Posterior vena cava (tissue), 2 donors: Measurements from ENCODE around the gene LDB2. TPM values are rescaled to one million over a fixed set of nuclear protein-coding genes. Genes with fewer than 3 reads are reported as not detected.
"Not testable (repeated sequence)": the region's sequence is repeated elsewhere in the genome, so short reads cannot be mapped to it uniquely, and the experiment has no call there.

ENCODE experiments used
- DNase-seq: peaks from one replicate; pipeline ENCODE4 v3.0.0-alpha.2; 2020; ENCODE audit warnings: low spot score
- intact Hi-C, 2 donors: fragments of 100-400 bp; cut with DNase I; formaldehyde crosslinking; loops; one replicate each; pipeline versions ENCODE4 v1.14.1 to v1.14.2; 2022 to 2023
- long read RNA-seq, 2 donors: library from polyadenylated mRNA; unstranded; transcript quantifications; one replicate each; pipeline ENCODE4 v2.0.0, GENCODE V29; 2020 to 2021
- total RNA-seq, 2 donors: library from RNA; stranded (reverse); fragmentation: NEBNext Ultra II Directional; extraction: Animal tissue kit (Norgen Biotek cat#: 25700); gene quantifications; one replicate each; pipeline ENCODE4 v1.2.1, GENCODE V29; 2021
- donor health status: DM: yes; HTN: yes; CAD: no.
- donor health status: DM: yes; HTN: yes; CAD: no.

Gene LDB2
- total RNA-seq: 10 to 100 TPM; 50.5 to 52.3 TPM
- long read RNA-seq, donor 1, partial matches to known transcripts: 1 of 23 reads
- long read RNA-seq, donor 1, other reads (novel, unspliced or antisense): 20 of 23 reads
- long read RNA-seq, donor 2, transcript LDB2-201 (8 exons, 2,548 nt): major isoform, 11 of 57 reads
- long read RNA-seq, donor 2, transcript LDB2-202 (9 exons, 2,476 nt): minor isoform, 7 of 57 reads
- long read RNA-seq, donor 2, partial matches to known transcripts: 5 of 57 reads
- long read RNA-seq, donor 2, other reads (novel, unspliced or antisense): 31 of 57 reads

DNA sequence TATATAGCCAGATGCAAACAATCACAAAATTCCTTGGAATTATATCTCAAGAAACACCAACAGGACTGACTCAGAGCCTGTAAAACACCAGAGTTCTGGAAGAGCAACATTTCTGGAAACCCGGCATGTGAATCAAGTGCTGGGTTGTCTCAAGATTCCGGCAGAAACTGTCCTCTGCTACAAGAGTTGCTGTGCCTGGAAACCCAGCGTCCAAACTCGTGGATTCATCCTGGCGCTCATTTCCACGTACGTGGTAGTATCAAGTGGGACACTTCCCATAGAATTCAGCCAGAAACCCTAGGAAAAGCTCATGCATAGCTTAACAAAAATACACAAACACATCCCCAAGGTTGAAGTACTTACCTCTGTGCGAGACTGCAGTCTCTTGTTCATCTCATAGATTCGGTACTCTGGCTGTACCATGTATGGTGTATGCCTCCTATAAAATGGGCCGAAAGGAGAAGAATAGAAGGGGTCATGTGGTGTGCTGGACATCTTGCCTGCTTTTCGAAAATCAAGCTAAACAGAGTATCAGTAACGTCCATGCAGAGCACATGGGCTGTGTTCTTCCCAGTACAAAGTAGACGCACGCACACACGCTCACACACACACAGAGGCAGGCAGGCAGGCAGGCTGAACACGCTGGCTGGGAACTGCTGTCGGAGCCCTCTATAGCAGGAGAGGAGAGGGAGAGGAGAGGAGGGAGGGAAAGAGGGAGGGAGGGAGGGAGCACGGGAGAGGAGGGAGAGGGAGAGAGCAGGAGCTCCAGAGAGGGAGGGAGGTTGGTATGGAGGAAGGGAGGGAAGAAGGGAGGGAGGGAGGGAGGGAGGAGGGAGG, at the start of gene LDB2:
LDB2 (minus strand) TSS at position 655 of the 837 bp plus-strand sequence.
- intact Hi-C loops: no loop called here
- peak; percentile 84 for DNase-seq

DNA sequence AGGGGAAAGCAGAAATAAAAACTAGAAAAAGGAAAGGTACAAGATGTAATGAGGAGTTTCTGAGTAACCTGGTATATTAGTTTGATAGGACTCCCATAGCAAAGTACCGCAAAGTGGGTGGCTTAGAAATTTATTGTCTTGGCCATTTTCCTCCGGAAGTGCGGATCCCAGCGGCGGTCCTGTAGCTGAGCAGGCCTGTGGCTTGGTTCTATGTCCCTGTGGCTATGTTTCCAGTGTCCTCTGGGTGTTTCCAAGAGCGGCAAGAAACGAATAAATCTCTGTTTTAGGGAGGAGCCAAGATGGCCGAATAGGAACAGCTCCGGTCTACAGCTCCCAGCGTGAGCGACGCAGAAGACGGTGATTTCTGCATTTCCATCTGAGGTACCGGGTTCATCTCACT, 44.0 kb upstream of the LDB2 start:
- no peak for DNase-seq
- intact Hi-C loops: no loop called here

DNA sequence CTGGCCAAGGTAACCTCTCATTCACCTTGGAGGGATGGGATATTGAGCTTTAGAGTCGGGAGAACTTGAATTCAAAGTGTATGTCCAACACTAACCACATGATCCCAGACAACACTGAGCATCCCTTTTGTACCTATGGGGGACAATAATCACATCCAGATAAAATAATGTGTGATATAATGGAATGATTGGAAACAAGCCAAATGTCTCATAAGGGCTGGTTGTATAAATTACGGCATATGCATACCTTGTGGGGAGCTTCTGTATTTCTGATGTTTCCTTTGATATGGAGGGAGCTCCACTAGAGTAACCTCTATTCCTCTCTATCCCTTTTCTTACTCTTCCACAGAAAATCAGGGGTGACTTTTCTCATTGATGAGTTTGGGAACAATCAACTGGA, 40.7 kb upstream of the LDB2 start:
- no peak for DNase-seq
- intact Hi-C loops: no loop called here

DNA sequence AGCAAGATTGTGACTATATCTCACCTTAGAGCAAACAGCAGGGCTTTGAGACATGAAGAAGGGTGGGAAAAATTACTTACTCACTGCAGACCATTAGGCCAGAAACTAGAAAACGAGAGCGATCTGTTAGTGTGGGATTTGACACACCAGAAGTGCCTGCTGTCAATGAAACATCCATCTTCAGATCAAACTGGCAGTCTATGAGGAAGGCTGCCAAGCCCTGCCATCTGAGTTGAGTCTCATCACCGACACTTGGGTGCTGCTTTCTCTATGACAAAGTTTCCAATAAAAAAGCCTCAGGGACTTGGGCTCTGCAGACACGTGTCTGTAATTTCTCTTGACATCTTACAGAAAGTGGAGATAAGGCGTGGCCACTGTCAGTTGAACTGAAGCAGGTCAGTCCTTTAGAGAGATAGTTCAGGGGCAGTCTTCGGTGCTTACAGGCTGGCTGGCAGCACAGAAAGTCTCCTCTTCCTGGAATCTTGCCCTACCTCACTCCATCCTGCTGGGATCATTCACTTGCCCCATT, 40.1 kb upstream of the LDB2 start:
- intact Hi-C loops: no loop called here
- DNase-seq: no peak

DNA sequence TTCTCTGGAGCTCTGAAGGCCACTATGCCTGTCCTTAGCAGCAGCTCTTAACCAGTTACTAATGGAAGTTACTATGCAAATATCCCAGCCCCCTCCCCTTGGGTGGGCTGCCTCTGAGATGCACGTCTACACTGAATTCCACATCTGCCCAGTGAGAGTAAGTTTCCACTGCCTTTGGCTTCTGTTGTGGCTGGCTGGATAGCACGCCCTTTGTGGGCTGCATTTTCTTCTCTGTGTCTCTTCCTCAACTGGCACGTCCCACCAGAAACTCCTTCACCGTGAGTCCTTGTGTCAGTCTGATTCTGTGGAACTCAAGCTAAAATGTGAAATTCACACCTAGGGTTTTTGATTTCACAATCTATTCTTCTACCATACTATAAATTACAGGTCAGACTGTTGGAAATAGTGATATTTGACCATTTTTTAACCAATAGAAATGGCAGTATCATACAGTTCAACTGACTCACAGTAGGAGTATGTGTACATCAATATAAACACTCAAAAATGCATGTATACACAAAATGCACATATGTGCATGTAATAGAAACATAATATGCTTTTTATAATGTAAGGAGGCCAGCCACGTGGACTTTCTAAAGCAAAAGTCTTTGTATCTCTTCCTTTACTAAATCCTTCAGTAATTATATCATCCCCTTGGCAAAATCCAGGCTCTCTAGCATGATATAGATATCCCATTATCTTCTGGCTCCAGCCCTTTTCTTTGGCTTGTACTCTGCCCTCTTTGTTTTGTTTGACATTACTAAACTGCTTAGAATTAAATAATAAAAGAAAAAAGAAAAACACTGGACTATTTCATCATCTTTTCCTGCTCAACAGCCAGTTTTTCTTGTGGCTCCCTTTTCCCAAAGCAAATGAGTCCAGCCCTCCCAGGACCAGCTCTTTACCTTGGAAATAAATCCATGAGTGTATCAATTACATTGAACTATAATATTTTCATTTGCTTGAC, 33.2 kb upstream of the LDB2 start:
- no peak for DNase-seq
- intact Hi-C loops: no loop called here

DNA sequence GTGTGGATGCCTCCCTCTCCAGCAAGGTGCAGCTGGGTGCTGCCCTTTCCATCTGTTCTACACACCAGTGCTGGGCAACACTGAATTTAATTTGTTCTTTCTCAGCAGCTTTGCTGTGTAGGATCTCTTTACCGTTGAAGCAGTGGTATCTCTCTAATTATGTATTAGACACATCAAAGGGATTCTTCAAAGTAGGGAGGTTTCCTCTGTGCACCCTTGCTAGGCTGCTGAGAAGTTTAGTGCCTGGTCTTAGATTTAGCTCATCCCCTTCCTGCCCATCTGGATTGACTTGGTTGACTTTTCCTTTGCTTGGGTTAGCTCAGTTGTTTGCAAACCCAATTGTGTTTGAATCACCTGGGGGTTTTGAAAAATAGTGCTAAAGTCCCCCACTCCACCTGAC, 27.8 kb upstream of the LDB2 start:
- no peak for DNase-seq
- intact Hi-C loops: loop anchor here in 1 of 2 donors (10.0 kb wide), 1 partner anchor 399 kb away; no protein-coding TSS in a partner anchor

DNA sequence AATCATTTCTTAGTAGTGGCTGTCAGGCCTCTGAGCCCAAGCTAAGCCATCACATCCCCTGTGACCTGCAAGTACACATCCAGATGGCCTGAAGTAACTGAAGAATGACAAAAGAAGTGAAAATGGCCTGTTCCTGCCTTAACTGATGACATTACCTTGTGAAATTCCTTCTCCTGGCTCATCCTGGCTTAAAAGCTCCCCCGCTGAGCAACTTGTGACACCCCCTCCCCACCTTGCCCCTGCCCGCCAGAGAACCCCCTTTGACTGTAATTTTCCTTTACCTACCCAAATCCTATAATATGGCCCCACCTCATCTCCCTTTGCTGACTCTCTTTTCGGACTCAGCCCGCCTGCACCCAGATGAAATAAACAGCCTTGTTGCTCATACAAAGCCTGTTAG, 20.3 kb upstream of the LDB2 start:
- intact Hi-C loops, DNase-seq: not testable (repeated sequence)

DNA sequence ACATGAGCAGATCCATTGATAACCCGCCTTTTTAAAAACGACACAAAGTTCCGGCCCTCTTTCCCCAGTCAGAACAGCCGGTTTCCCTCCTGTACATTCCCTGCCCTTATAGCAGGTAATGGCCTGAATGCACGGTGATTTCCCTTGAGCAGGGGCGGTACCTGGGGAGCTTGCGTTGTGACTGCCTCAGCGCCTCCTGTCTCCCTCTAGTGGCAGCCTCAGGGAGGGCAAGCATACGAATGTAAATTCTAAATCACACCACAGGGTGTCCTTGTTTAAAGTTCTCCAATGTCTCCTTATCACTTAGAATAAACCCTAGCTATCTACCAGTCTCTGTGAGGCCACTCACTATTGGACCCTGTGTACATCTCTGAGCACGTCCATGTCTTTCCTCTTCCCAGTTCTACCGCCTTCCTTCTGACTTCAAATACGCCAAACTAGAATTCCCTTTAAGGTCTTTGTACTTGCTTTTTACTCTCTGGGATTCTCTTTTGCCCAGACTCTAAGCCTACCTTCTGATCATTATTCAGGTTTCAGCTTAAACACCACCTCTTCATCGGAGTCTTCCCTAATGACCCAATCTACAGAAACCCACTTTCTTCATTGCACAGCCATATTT, 18.4 kb upstream of the LDB2 start:
- intact Hi-C loops: no loop called here
- no peak for DNase-seq

DNA sequence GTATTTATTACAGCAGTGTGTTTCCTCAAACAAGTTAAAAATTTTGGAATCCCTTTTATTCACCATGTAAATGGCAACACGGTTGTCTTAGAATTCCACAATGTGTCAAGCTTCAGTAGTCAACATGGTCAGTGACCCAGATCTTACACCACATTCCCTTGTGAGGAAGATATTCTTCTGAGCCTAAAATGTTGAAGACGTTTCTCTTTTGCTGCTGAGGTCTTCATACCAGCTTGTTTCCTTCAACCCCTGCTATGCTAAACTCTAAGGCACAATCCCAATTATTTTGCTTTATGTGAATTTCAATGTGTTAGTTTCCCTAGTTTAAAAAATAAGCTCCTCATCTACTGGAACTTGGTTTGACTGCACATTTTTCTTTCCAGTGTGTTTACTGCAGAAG, 17.6 kb upstream of the LDB2 start:
- intact Hi-C loops: no loop called here

DNA sequence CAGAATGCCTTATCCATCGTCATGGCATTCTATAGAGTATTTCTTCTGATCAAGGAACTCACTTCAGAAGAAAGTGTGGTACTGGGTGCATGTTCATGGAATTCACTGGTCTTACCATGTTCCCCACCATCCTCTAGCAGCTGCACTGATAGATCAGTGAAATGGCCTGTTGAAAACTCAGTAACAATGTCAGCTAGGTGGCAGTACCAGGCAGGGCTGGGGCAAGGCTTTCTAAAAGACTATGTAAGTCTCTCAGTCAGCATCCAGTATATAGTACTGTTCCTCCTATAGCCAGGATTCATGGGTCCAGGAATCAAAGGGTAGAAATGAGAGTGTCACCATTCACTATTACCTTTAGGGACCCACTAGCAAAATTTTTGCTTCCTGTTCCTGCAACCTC, 15.8 kb upstream of the LDB2 start:
- no peak for DNase-seq
- intact Hi-C loops: no loop called here

More for the DNA sequence above, 17.6 kb upstream of the LDB2 start:
- no peak for DNase-seq

DNA sequence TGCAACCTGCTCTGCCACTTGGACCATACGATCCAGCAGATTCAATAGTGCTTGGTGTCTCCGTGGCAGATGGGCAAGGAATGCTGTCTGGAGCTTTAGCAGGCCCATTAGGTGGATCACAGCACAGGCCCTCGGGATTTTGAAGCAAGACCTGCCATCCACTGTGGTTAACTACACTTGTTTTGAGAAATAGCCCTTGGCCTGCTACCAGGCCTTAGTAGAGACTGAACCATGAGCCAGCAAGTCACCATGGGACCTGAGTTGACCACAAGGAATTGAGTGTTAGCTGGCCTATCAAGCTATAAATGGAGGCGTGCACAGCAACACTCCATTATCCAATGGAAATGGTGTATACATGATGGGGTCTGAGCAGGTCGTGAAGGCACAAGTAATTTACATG, 14.5 kb upstream of the LDB2 start:
- DNase-seq: no peak
- intact Hi-C loops: no loop called here

DNA sequence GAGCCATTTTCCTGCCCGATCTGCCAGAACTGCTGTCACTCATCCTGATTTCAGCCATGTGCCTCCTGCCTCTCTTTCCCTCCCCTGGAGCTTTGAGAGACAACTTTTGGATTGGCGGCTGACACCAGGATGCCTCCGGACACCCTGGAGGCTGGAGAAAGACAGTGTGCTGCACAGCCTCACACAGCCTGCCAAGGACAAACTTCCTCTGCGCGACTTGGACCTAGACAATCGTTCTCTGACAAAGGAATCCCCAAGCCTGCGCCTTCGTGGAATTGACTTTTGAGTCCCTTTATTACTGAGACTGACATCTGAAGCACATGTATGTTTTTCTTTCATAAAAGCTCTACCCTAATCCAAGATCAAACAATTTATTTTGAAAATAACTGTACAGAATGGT, 10.8 kb upstream of the LDB2 start:
- no peak for DNase-seq
- intact Hi-C loops: no loop called here

DNA sequence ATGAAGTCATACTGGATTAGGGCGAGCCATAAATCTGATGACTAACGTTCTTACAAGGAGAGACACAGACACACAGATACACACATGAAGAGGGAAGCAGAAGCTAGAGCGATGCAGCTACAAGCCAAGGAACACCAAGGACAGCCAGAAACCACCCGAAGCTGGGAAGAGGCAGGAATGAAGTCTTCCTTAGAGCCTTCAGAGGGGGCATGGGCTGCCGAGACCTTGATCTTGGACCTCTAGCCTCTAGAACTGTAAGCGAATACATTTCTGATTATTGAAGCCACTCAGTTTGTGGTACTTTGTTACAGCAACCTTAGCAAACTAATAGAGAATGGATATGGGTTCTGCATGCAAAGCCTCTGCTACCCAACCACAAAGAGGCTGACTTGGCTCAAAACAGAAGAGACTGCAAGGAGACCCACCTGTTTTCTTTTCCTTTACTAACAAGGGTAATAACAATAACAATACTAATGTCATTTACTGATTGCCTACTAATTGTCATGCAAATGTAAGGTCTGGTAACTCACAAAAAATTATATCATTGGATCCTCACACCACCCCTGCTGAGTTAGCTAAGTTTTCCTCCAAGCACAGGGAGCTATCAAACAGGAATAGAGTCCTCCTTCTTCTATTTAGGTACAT, 10.1 kb upstream of the LDB2 start:
- intact Hi-C loops: no loop called here
- no peak for DNase-seq

DNA sequence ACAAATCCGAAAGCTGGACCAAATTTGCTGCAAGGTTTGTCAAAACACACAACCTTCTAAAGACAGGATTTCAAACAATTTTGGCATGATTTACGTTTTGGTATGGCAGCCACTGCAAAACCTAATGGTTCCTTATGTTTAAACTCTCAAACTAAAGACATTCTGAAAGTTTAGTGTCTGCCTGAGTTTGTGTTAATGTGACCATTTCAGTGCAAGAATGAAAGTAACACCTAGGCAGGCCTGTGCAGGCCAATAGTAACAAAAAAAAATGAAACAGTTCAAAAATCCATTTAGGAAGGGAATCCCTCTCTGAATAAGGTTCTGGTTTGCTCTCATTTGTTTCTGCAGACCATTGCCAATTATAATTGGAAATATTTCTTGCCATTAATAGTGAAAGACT, 1.9 kb upstream of the LDB2 start:
- DNase-seq: no peak
- intact Hi-C loops: no loop called here

DNA sequence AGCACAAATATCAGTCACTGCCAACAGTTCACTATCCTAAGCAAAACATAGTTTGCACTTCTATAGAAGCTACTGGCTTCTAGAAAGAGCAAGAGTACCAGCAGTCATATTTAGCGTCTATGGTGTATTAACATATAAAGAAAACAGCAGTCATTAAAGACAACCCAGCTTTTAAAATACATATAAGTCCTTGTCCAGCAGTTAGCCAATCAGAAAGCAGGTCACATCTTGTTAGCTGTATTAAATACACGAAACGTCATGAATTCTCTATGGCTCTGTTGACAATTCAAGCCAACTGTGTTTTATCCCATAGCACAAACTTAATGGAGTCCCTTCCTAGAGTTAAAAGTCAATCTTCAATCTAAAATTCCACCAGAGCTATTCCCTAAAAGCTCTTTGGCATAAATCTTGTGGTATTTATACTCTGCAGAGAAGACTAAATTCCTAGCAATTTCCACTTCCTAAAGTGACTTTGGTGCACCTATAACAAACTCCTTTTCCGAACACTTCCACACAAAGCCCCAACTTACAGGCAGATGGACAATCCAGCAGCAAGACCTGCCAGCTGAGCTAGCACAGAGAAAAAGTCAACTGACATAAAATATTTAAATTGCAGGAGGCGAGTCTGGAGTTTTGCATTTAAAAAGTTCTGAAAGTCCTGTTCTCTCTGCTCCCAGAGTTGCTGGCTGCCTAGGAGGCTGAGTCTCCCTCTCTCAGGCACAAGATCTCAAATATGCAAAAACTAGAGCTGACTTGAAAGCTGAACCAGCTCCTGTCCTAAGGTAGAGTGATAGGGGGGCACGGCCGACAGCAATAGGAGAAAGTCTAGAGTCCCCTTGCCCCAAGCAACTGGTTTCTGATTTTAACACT, 1.3 kb downstream of the LDB2 start:
- intact Hi-C loops: no loop called here
- DNase-seq: no peak

DNA sequence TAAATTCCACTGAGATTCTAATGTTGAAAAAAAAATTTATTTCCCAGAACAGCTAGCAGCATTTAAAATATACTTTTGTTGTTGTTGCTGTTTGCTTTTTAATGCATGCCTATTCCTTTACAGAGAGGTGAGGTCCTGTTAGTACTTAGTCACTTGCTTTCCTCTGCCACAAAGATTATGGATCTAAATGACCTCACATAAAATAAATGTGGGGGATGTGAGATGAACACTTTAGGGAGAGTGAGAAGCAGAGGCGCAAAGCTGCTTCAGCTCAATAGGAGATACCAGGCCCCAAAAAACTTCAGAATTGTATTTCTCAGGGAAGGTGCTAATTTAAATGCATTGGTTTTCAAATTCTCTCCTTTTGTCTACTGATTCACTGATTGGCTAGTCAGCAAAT, 4.0 kb downstream of the LDB2 start:
- no peak for DNase-seq
- intact Hi-C loops: no loop called here

DNA sequence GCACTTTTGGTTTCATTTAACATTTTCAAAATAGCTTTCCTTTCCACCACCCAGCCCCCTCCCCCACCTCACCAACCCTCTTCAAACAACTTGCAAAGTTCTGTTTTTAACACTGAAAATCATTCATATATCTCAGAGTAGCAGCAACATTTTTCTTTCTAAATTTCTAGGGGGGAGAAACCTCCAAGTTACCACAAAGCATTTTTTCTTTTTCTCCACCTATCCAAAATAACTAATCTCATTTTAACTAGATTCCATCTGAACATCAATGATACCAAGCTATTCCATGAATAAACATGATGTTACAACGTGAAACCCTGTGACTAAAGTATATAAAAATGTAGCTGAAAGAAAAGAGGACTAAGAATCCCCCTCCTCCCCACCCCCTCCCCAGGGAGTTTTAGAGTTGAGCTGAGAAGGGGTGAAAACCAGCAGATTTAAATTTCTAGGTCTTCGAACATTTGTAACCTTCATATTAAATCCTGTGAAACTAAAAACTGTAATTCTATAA, 5.2 kb downstream of the LDB2 start:
- DNase-seq: no peak
- intact Hi-C loops: no loop called here

DNA sequence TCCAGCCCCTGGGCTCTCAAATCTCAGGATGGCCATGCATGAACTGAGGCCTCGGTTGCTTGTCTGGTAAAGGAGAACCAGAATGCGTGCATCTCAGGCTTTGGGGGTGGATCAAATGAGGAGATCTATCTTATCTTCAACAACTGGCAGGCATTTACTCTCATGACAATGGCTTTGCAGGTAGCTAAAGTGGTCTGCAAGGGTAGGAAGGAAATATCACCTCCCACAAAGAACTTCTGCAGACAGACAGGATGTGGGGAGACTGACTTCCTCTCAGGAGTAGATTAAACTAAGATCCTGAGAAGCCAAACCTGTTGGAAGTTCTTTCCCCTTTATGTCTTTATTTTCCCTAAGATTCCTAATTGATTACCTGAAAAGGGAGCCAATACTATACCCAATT, 7.8 kb downstream of the LDB2 start:
- no peak for DNase-seq
- intact Hi-C loops: no loop called here
